Activated naive CD4-positive, alpha-beta T cell treated with anti-CD3 and anti-CD28 coated beads, Interleukin-2, amount 50 U/mL, for 72 hours (primary cell): Measurements from ENCODE around the gene CCNA1. TPM values are rescaled to one million over a fixed set of nuclear protein-coding genes. Genes with fewer than 3 reads are reported as not detected.

Experiments
- ATAC-seq, 2 donors: fragments of 150-1000 bp; cut with Tn5 transposase; 2 replicates each; pipeline ENCODE4 v1.10.0; 2021; ENCODE audit warnings: mild to moderate bottlenecking in 2 of 2, moderate library complexity in 2 of 2
- DNase-seq, 2 donors: peaks; one replicate each; pipeline ENCODE4 v3.0.0; 2021 to 2022; ENCODE audit warnings: low spot score in 2 of 2
- H3K27ac Mint-ChIP-seq, 2 donors: one replicate each; pipeline ENCODE4 v1.8.0; 2022; ENCODE audit warnings: mild to moderate bottlenecking in 2 of 2, mixed read lengths in 2 of 2
- H3K36me3 Mint-ChIP-seq, 2 donors: one replicate each; pipeline ENCODE4 v1.8.0; 2022; ENCODE audit warnings: mixed read lengths in 2 of 2
- H3K9me3 Mint-ChIP-seq, 2 donors: one replicate each; pipeline ENCODE4 v1.8.0; 2022; ENCODE audit warnings: mixed read lengths in 2 of 2
- total RNA-seq, 2 donors: library from RNA; stranded (reverse); gene quantifications; one replicate each; pipeline ENCODE4 v1.2.3, GENCODE V29; 2022

The CCNA1 gene
- under 1 TPM in 1 of 2 donors, not detected in 1; 0.70 TPM for total RNA-seq

- peaks cover 5 to 9% of the 10 kb centered on the region in 2 donors for H3K36me3 Mint-ChIP-seq
- no peaks in the 10 kb centered on the region for H3K9me3 Mint-ChIP-seq
- no peak within 1 kb of the TSS for H3K27ac Mint-ChIP-seq
- ATAC-seq (peak; percentile 61 to 83), DNase-seq (peak in 1 of 2 donors; percentile 28)
Observed at GRCh38 chr13:36432106-36432544, at the start of gene CCNA1. Gene CCNA1 (plus strand): TSS chr13:36432495. CDS start chr13:36433057, 562 bp downstream.

GRCh38 chr13:36385489-36385888, 46.8 kb upstream of the CCNA1 start:
- H3K36me3 Mint-ChIP-seq, result no peaks in the 10 kb centered on the region
- H3K9me3 Mint-ChIP-seq, result no peaks in the 10 kb centered on the region
- DNase-seq (no peak), ATAC-seq (no peak)
- no peak overlapping the region for H3K27ac Mint-ChIP-seq

- no peak for DNase-seq
- no peaks in the 10 kb centered on the region for H3K36me3 Mint-ChIP-seq
- H3K27ac Mint-ChIP-seq, result no peak overlapping the region
- no peaks in the 10 kb centered on the region for H3K9me3 Mint-ChIP-seq
- no peak for ATAC-seq
Observed at GRCh38 chr13:36395280-36395679, 37.0 kb upstream of the CCNA1 start.

GRCh38 chr13:36405151-36405550, 27.1 kb upstream of the CCNA1 start:
- ATAC-seq, result no peak
- Mint-ChIP-seq H3K27ac (no peak overlapping the region), H3K36me3 (no peaks in the 10 kb centered on the region), H3K9me3 (no peaks in the 10 kb centered on the region)
- DNase-seq, result no peak

- ATAC-seq, result no peak
- Mint-ChIP-seq H3K27ac (no peak overlapping the region), H3K36me3 (peaks cover 6 to 20% of the 10 kb centered on the region in 2 donors), H3K9me3 (peaks cover 0 to 10% of the 10 kb centered on the region in 2 donors)
- DNase-seq, result no peak
Observed at GRCh38 chr13:36412736-36413135, 19.6 kb upstream of the CCNA1 start.

- Mint-ChIP-seq H3K9me3 (peaks cover 0 to 10% of the 10 kb centered on the region in 2 donors), H3K36me3 (peaks cover 6 to 20% of the 10 kb centered on the region in 2 donors), H3K27ac (no peak overlapping the region)
- ATAC-seq (no peak), DNase-seq (no peak)
Observed at GRCh38 chr13:36413161-36413560, 19.1 kb upstream of the CCNA1 start.

- H3K27ac Mint-ChIP-seq, result no peak overlapping the region
- no peak for ATAC-seq
- DNase-seq, result no peak
- H3K36me3 Mint-ChIP-seq, result peaks cover 6 to 20% of the 10 kb centered on the region in 2 donors
- peaks cover 0 to 10% of the 10 kb centered on the region in 2 donors for H3K9me3 Mint-ChIP-seq
Observed at GRCh38 chr13:36414461-36414860, 17.8 kb upstream of the CCNA1 start.

GRCh38 chr13:36417331-36417730, 15.0 kb upstream of the CCNA1 start:
- Mint-ChIP-seq H3K36me3 (peaks cover 6 to 20% of the 10 kb centered on the region in 2 donors), H3K9me3 (peaks cover 0 to 10% of the 10 kb centered on the region in 2 donors), H3K27ac (no peak overlapping the region)
- no peak for ATAC-seq
- no peak for DNase-seq

GRCh38 chr13:36418022-36418805, 14.1 kb upstream of the CCNA1 start:
- ATAC-seq (peak; percentile 84 to 89), DNase-seq (peak in 1 of 2 donors; percentile 23)
- Mint-ChIP-seq H3K9me3 (peaks cover 0 to 10% of the 10 kb centered on the region in 2 donors), H3K27ac (peak overlapping the region; percentile 5 to 24), H3K36me3 (peaks cover 6 to 20% of the 10 kb centered on the region in 2 donors)

- Mint-ChIP-seq H3K36me3 (peaks cover 2 to 8% of the 10 kb centered on the region in 2 donors), H3K27ac (peak overlapping the region in 1 of 2 donors; percentile 30), H3K9me3 (peaks cover 3 to 12% of the 10 kb centered on the region in 2 donors)
- DNase-seq (peak in 1 of 2 donors; percentile 77), ATAC-seq (peak; percentile 55 to 67)
Observed at GRCh38 chr13:36420437-36420891, 11.8 kb upstream of the CCNA1 start.

- Mint-ChIP-seq H3K27ac (peak overlapping the region in 1 of 2 donors; percentile 15), H3K36me3 (no peaks in the 10 kb centered on the region), H3K9me3 (peaks cover 3 to 4% of the 10 kb centered on the region in 2 donors)
- ATAC-seq (peak; percentile 47 to 72), DNase-seq (no peak)
Observed at GRCh38 chr13:36421447-36421846, 10.8 kb upstream of the CCNA1 start.

- no peak for ATAC-seq
- H3K36me3 Mint-ChIP-seq, result peaks cover 4 to 5% of the 10 kb centered on the region in 2 donors
- H3K27ac Mint-ChIP-seq, result no peak overlapping the region
- no peak for DNase-seq
- H3K9me3 Mint-ChIP-seq, result peaks cover 3 to 4% of the 10 kb centered on the region in 2 donors
Observed at GRCh38 chr13:36428086-36428485, 4.2 kb upstream of the CCNA1 start.

- no peak for ATAC-seq
- H3K9me3 Mint-ChIP-seq, result no peaks in the 10 kb centered on the region
- DNase-seq, result no peak
- peaks cover 5 to 9% of the 10 kb centered on the region in 2 donors for H3K36me3 Mint-ChIP-seq
- no peak overlapping the region for H3K27ac Mint-ChIP-seq
Observed at GRCh38 chr13:36430247-36431203, 1.8 kb upstream of the CCNA1 start.

GRCh38 chr13:36431204-36432105, 840 bp upstream of the CCNA1 start:
- no peak for DNase-seq
- ATAC-seq, result peak; percentile 59 to 62
- peaks cover 5 to 9% of the 10 kb centered on the region in 2 donors for H3K36me3 Mint-ChIP-seq

GRCh38 chr13:36436811-36437210, 4.5 kb downstream of the CCNA1 start:
- H3K9me3 Mint-ChIP-seq, result no peaks in the 10 kb centered on the region
- peaks cover 0 to 4% of the 10 kb centered on the region in 2 donors for H3K36me3 Mint-ChIP-seq
- DNase-seq, result no peak
- H3K27ac Mint-ChIP-seq, result no peak overlapping the region
- ATAC-seq, result no peak

More at GRCh38 chr13:36431204-36432105, 840 bp upstream of the CCNA1 start:
- H3K27ac Mint-ChIP-seq, result no peak overlapping the region
- H3K9me3 Mint-ChIP-seq, result no peaks in the 10 kb centered on the region
